Parathyroid adenoma (tissue), 2 donors: Measurements from ENCODE around the gene GLIPR1.
"Not testable (repeated sequence)": the region's sequence is repeated elsewhere in the genome, so short reads cannot be mapped to it uniquely, and the experiment has no call there.

ENCODE experiments used
- H2AFZ ChIP-seq: fragments of 300-600 bp; sonication (generic); one replicate; pipeline ENCODE4 v1.7.0; 2017; ENCODE audit warnings: antibody characterized with exemption, mild to moderate bottlenecking
- H3K27ac ChIP-seq: fragments of 300-600 bp; sonication (generic); one replicate; pipeline ENCODE4 v1.7.0; 2017
- H3K27me3 ChIP-seq: fragments of 300-600 bp; sonication (generic); one replicate; pipeline ENCODE4 v1.7.0; 2017; ENCODE audit warnings: low read length; ENCODE audit not compliant: control insufficient read depth, insufficient read depth
- H3K36me3 ChIP-seq: fragments of 300-600 bp; sonication (generic); one replicate; pipeline ENCODE4 v1.7.0; 2017; ENCODE audit warnings: low read length; ENCODE audit not compliant: control insufficient read depth, insufficient read depth
- H3K4me1 ChIP-seq: fragments of 300-600 bp; sonication (generic); one replicate; pipeline ENCODE4 v1.7.0; 2017; ENCODE audit warnings: control low read depth
- H3K4me2 ChIP-seq: fragments of 300-600 bp; sonication (generic); one replicate; pipeline ENCODE4 v1.7.0; 2017; ENCODE audit warnings: low read length
- H3K4me3 ChIP-seq: fragments of 300-600 bp; sonication (generic); one replicate; pipeline ENCODE4 v1.7.0; 2017; ENCODE audit warnings: low read depth, low read length
- H3K79me2 ChIP-seq: fragments of 300-600 bp; sonication (generic); one replicate; pipeline ENCODE4 v1.7.0; 2017; ENCODE audit warnings: control low read depth
- H3K9ac ChIP-seq: fragments of 300-600 bp; sonication (generic); one replicate; pipeline ENCODE4 v1.7.0; 2017; ENCODE audit warnings: mild to moderate bottlenecking
- H3K9me3 ChIP-seq: fragments of 300-600 bp; sonication (generic); one replicate; pipeline ENCODE4 v1.7.0; 2017; ENCODE audit warnings: low read length; ENCODE audit not compliant: control insufficient read depth
- CTCF ChIP-seq: fragments of 300-600 bp; sonication (generic); IDR thresholded peaks from one replicate; pipeline ENCODE4 v1.7.0; 2017; ENCODE audit warnings: antibody characterized with exemption, mild to moderate bottlenecking
- donor health status: primary hyperparathyroidism.

GLIPR1 gene

GRCh38 chr12:75439930-75440329, 40.6 kb upstream of the GLIPR1 start:
- Histone ChIP-seq H3K4me3 (no peak overlapping the region), H3K27me3 (no peaks in the 10 kb centered on the region), H3K79me2 (no peaks in the 10 kb centered on the region), H3K9me3 (no peaks in the 10 kb centered on the region), H3K36me3 (no peaks in the 10 kb centered on the region), H3K27ac (no peak overlapping the region), H3K4me2 (no peak overlapping the region), H3K9ac (no peak overlapping the region), H2AFZ (no peak overlapping the region), H3K4me1 (no peaks in the 10 kb centered on the region)
- no peak for TF ChIP-seq CTCF

DNA sequence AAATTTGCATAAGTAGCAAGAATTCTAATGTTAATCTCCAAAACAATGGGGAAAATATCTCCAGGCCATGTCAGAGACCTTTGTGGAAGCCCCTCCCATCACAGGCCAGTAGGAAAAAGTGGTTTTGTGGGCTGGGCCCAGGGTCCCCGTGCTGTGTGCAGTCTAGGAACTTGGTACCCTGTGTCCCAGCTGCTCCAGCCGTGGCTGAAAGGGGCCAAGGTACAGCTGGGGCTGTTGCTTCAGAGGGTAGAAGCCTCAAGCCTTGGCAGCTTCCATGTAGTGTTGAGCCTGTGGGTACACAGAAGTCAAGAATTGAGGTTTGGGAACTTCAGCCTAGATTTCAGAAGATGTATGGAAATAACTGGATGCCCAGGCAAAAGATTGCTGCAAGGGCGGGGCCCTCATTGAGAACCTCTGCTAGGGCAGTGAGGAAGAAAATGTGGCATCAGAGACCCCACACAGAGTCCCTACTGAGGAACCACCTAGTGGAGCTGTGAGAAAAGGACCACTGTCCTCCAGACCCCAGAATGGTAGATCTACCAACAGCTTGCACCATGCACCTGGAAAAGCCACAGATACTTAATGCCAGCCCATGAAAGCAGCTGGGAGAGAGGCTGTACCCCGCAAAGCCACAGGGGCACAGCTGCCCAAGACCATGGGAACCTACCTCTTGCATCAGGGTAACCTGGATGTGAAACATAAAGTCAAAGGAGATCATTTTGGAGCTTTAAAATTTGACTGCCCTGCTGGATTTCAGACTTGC, 38.7 kb upstream of the GLIPR1 start:
- H3K4me1 ChIP-seq, H3K27me3 ChIP-seq, H3K79me2 ChIP-seq, H3K9ac ChIP-seq, H2AFZ ChIP-seq, H3K36me3 ChIP-seq, H3K4me3 ChIP-seq, H3K27ac ChIP-seq, H3K9me3 ChIP-seq, H3K4me2 ChIP-seq: not testable (repeated sequence)

DNA sequence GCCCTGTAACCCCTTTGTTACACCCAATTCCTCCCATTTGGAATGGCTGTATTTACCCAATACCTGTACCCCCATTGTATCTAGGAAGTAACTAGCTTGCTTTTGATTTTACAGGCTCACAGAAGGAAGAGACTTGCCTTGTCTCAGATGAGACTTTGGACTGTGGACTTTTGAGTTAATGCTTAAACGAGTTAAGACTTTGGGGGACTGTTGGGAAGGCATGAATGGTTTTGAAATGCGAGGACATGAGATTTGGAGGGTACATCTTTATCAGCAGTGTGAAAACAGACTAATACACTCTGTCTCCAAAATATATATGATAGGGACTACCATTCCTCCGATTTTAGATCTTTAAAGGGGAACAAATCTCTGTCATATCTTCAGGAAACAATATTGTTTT, 38.1 kb upstream of the GLIPR1 start:
- not testable (repeated sequence) for H3K4me1 ChIP-seq, H3K9me3 ChIP-seq, H3K4me3 ChIP-seq, H3K36me3 ChIP-seq, H3K9ac ChIP-seq, H3K27ac ChIP-seq, H3K4me2 ChIP-seq, H3K79me2 ChIP-seq, H2AFZ ChIP-seq, H3K27me3 ChIP-seq

DNA sequence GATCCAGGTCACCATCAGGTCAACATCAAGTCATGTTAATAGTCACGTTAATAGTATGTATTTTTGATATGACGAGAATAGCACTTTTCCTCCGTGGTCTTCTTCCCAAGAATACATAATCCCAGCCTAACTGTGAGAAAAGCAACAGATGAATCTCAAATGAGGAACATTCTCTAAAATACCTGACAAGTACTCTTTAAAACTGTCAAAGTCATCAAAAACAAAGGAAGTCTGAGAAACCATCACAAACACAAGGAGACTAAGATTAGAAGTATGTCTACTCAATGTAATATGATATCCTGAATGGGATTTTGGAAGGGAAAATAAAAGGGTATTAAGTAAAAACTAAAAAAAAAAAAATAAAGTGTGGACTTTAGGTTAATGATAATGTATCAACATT, 36.8 kb upstream of the GLIPR1 start:
- no peak overlapping the region for H3K27ac ChIP-seq
- H2AFZ ChIP-seq = no peak overlapping the region
- H3K4me3 ChIP-seq = no peak overlapping the region
- no peaks in the 10 kb centered on the region for H3K9me3 ChIP-seq
- no peak for TF ChIP-seq CTCF
- no peaks in the 10 kb centered on the region for H3K36me3 ChIP-seq
- H3K9ac ChIP-seq = no peak overlapping the region
- no peaks in the 10 kb centered on the region for H3K4me1 ChIP-seq
- H3K79me2 ChIP-seq = no peaks in the 10 kb centered on the region
- no peaks in the 10 kb centered on the region for H3K27me3 ChIP-seq
- H3K4me2 ChIP-seq = no peak overlapping the region

GRCh38 chr12:75444429-75445136, 36.0 kb upstream of the GLIPR1 start:
- Histone ChIP-seq H3K4me2 (no peak overlapping the region), H3K4me3 (no peak overlapping the region), H3K27ac (no peak overlapping the region), H3K9ac (no peak overlapping the region), H3K27me3 (no peaks in the 10 kb centered on the region), H2AFZ (no peak overlapping the region), H3K4me1 (no peaks in the 10 kb centered on the region), H3K36me3 (no peaks in the 10 kb centered on the region), H3K79me2 (no peaks in the 10 kb centered on the region), H3K9me3 (no peaks in the 10 kb centered on the region)
- no peak for TF ChIP-seq CTCF

DNA sequence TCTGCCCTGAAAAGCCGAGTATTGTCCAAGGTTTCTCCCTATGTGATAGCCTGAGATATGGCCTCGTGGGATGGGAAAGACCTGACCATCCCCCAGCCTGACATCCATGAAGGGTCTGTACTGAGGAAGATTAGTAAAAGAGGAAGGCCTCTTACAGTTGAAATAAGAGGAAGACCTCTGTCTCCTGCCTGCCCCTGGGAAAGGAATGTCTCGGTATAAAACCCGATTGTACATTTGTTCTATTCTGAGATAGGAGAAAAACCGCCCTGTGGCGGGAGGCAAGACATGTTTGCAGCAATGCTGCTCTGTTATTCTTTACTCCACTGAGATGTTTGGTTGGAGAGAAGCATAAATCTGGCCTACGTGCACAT, 35.4 kb upstream of the GLIPR1 start:
- not testable (repeated sequence) for H3K27ac ChIP-seq, H3K4me3 ChIP-seq, H3K4me1 ChIP-seq, H3K36me3 ChIP-seq, H3K9ac ChIP-seq, H3K4me2 ChIP-seq, H2AFZ ChIP-seq, H3K27me3 ChIP-seq, H3K79me2 ChIP-seq, H3K9me3 ChIP-seq
